Suprapubic skin (tissue), 4 donors: ENCODE data around the gene SOCS1. TPM values are rescaled to one million over a fixed set of nuclear protein-coding genes. Genes with fewer than 3 reads are reported as not detected.

Source experiments
- DNase-seq, 2 donors: peaks; one replicate each; pipeline ENCODE4 v3.0.0-alpha.2; 2019; ENCODE audit warnings: low spot score in 2 of 2
- H3K27ac ChIP-seq: fragments of 200-600 bp; sonication (generic); one replicate; pipeline ENCODE4 v1.5.1; 2019
- H3K27me3 ChIP-seq: fragments of 200-600 bp; sonication (generic); one replicate; pipeline ENCODE4 v1.5.1; 2019
- H3K36me3 ChIP-seq: fragments of 200-600 bp; sonication (generic); one replicate; pipeline ENCODE4 v1.5.1; 2019
- H3K4me1 ChIP-seq: fragments of 200-600 bp; sonication (generic); one replicate; pipeline ENCODE4 v1.5.1; 2019
- H3K4me3 ChIP-seq: fragments of 200-600 bp; sonication (generic); one replicate; pipeline ENCODE4 v1.5.1; 2019; ENCODE audit warnings: mild to moderate bottlenecking
- H3K9me3 ChIP-seq: fragments of 200-600 bp; sonication (generic); one replicate; pipeline ENCODE4 v1.5.1; 2019
- EP300 ChIP-seq: sonication (generic); formaldehyde crosslinking; IDR thresholded peaks from one replicate; pipeline ENCODE4 v1.6.1; 2017; ENCODE audit warnings: antibody characterized with exemption
- POLR2A ChIP-seq, 2 donors: fragments of 450-650 bp; IDR thresholded peaks; one replicate each; pipeline ENCODE4 v1.6.1; 2017; ENCODE audit warnings: antibody characterized with exemption in 2 of 2, mild to moderate bottlenecking in 2 of 2, moderate library complexity in 2 of 2
- POLR2AphosphoS5 ChIP-seq, 3 donors: sonication (generic); formaldehyde crosslinking; IDR thresholded peaks; one replicate each; pipeline ENCODE4 v1.6.1; 2017; ENCODE audit warnings: antibody characterized with exemption in 3 of 3
- WGBS: methylation state at CpG from one replicate; pipeline ENCODE4 v1.1.5; 2018; 5-methylcytosine and 5-hydroxymethylcytosine counted together
- total RNA-seq, 4 donors: library from RNA; depleted of rRNA; stranded (reverse); fragments of >200 nt; gene quantifications; one replicate each; pipeline ENCODE4 v1.1.0, GENCODE V29; 2016
- TF ChIP-seq, protein P1 (sequence below), 2 donors: fragments of 200-600 bp in 1 of 2; fragments of 450-650 bp in 1 of 2; sonication (generic) in 1 of 2; IDR thresholded peaks; one replicate each; pipeline ENCODE4 v1.5.1; 2016 to 2019; ENCODE audit warnings: antibody characterized with exemption in 2 of 2, mild to moderate bottlenecking in 1 of 2, moderate library complexity in 1 of 2

SOCS1 gene
- total RNA-seq, 4 donors from 2014 or later, result 3.9 to 15.4 (median 7.5) TPM

DNA sequence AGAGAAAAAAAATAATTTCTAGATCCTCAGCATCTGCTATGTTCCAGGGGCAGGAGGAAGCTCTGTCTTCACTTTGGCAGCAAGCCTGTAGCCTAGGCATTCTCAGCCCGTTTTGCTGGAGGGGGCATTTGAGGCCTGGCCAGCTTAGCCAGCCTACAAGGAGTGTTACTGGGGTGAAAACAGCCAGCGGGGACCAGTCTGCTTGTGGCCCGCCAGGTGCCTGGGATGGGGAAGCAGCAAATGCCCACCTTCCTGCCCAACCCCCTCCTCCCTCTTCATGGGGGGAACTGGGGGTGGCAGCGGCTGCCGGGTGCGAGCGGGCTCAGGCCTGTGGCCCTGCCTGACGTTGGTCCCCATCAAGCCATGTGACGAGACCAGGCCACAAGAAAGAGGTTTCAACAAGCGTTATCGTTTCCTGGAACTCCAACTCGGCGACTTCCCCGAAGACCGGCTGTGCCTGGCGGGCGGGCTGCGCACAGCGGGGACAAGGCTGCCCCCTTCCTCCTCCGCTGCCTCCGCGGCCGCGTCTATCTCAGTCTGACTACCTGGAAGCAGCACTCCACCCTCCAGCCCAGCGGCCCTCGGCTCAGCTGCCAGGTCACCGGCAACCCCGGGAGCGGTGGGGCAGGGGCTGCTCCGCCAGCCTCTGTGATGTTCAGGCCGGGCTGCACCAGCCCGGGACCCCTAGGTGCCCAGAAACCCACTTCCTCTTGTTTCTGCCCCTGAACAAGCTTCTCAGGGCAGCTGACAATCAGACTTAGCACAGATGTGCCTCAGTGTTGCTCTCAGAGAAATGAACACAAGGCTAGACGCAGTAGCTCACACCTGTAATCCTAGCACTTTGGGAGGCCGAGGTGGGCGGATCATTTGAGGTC, 22.9 kb downstream of the SOCS1 start:
- TF ChIP-seq POLR2AphosphoS5 (IDR thresholded peaks at IDR 0.05), result no peak
- no peak for TF ChIP-seq POLR2A (IDR thresholded peaks at IDR 0.05)
- no peak for TF ChIP-seq EP300
- TF ChIP-seq, protein P1, sequence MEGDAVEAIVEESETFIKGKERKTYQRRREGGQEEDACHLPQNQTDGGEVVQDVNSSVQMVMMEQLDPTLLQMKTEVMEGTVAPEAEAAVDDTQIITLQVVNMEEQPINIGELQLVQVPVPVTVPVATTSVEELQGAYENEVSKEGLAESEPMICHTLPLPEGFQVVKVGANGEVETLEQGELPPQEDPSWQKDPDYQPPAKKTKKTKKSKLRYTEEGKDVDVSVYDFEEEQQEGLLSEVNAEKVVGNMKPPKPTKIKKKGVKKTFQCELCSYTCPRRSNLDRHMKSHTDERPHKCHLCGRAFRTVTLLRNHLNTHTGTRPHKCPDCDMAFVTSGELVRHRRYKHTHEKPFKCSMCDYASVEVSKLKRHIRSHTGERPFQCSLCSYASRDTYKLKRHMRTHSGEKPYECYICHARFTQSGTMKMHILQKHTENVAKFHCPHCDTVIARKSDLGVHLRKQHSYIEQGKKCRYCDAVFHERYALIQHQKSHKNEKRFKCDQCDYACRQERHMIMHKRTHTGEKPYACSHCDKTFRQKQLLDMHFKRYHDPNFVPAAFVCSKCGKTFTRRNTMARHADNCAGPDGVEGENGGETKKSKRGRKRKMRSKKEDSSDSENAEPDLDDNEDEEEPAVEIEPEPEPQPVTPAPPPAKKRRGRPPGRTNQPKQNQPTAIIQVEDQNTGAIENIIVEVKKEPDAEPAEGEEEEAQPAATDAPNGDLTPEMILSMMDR (IDR thresholded peaks at IDR 0.05), result no peak
- Histone ChIP-seq H3K4me1 (peaks cover 8% of the 10 kb centered on the region), H3K27me3 (no peaks in the 10 kb centered on the region), H3K27ac (no peak overlapping the region), H3K4me3 (no peak overlapping the region), H3K36me3 (no peaks in the 10 kb centered on the region), H3K9me3 (no peaks in the 10 kb centered on the region)
- DNase-seq, result no peak
- 78% methylated on average over 9 of the region's 35 CpGs for WGBS

DNA sequence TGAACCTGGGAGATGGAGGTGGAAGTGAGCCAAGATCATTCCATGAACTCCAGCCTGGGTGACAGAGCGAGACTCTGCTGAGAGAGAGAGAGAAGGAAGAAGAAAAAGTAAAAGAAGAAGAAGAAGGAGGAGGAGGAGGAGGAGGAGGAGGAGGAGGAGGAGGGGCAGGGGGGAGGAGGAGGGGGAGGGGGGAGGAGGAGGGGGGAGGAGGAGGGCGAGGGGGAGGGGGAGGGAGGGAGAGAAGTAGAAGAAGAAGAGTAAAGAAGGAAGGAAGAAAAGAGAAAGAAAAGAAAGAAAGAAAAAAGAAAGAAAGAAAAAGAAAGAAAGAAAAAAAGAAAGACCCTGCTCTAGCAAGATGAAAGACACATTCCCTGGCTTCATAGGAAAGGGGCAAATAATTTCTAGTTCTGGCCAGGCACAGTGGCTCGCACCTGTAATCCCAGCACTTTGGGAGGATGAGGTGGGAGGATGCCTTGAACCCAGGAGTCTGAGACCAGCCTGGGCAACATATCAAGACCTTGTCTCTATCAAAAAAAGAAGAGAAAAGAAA, 23.6 kb downstream of the SOCS1 start:
- DNase-seq, result no peak
- no peaks in the 10 kb centered on the region for H3K9me3 ChIP-seq
- H3K36me3 ChIP-seq, result no peaks in the 10 kb centered on the region
- H3K4me3 ChIP-seq, result no peak overlapping the region
- no peak overlapping the region for H3K27ac ChIP-seq
- WGBS, result 92% methylated on average over 2 of the region's 3 CpGs
- TF ChIP-seq, protein P1 (IDR thresholded peaks at IDR 0.05), result no peak
- TF ChIP-seq EP300 (no peak), POLR2AphosphoS5 (IDR thresholded peaks at IDR 0.05) (no peak), POLR2A (IDR thresholded peaks at IDR 0.05) (no peak)
- H3K4me1 ChIP-seq, result peaks cover 8% of the 10 kb centered on the region
- no peaks in the 10 kb centered on the region for H3K27me3 ChIP-seq

DNA sequence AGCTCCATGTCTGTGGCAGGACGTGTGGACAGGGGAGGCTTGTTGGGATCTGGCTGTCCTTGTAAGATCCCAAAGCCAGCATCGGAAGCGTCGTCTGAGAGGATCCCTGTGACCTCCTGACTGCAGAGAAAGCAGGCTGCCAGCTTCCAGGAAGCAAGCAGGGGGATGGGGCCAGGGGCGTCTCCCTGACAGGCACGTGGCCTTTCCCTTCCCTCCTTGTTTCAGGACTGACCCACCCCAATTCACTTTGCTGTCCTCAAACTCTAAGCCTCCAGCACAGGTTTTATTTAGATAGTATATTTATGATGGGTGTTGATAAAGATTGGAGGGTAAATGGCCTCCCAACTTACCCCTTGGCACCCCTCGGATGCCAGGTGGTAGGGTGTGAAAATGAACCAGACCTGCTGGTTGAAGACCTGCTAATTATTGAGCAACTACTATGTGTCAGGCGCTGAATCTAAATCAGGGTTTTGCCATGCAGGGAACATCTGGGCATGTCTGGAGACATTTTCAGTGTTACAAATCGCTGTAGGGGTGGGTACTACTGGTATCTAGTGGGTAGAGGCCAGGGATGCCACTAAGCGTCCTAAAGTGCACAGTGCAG, 24.5 kb downstream of the SOCS1 start:
- Histone ChIP-seq H3K4me1 (peaks cover 8% of the 10 kb centered on the region), H3K9me3 (no peaks in the 10 kb centered on the region), H3K27me3 (no peaks in the 10 kb centered on the region), H3K36me3 (no peaks in the 10 kb centered on the region), H3K27ac (no peak overlapping the region), H3K4me3 (no peak overlapping the region)
- 85% methylated on average over 10 of the region's 10 CpGs for WGBS
- DNase-seq, result no peak
- no peak for TF ChIP-seq POLR2AphosphoS5 (IDR thresholded peaks at IDR 0.05)
- TF ChIP-seq, protein P1 (IDR thresholded peaks at IDR 0.05), result no peak
- no peak for TF ChIP-seq EP300
- no peak for TF ChIP-seq POLR2A (IDR thresholded peaks at IDR 0.05)

DNA sequence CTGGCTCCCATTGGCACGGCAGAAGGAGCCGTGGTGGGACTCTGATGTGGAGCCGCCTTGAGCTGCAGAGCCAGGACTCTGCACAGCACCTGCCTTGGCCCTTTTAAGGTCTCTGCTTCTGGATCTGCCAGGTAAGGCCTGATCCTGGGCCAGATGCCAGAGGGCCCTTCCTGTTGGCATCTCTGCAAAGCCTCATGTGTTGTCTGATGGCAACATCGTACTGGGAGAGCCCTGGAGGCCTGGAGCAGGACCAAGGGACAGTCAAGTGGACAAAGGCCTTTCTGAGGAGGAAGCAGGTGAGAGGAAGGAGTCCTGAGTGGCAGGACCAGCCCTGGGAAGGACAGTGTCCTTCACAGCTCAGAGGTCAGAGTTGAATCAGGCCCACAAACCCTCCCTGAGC, 26.1 kb downstream of the SOCS1 start:
- Histone ChIP-seq H3K36me3 (no peaks in the 10 kb centered on the region), H3K27ac (no peak overlapping the region), H3K9me3 (no peaks in the 10 kb centered on the region), H3K27me3 (no peaks in the 10 kb centered on the region), H3K4me3 (no peak overlapping the region), H3K4me1 (peaks cover 17% of the 10 kb centered on the region)
- TF ChIP-seq POLR2A (IDR thresholded peaks at IDR 0.05), result no peak
- no peak for TF ChIP-seq EP300
- TF ChIP-seq POLR2AphosphoS5 (IDR thresholded peaks at IDR 0.05), result no peak
- TF ChIP-seq, protein P1 (IDR thresholded peaks at IDR 0.05), result no peak
- 76% methylated on average over 3 of the region's 4 CpGs for WGBS
- no peak for DNase-seq

DNA sequence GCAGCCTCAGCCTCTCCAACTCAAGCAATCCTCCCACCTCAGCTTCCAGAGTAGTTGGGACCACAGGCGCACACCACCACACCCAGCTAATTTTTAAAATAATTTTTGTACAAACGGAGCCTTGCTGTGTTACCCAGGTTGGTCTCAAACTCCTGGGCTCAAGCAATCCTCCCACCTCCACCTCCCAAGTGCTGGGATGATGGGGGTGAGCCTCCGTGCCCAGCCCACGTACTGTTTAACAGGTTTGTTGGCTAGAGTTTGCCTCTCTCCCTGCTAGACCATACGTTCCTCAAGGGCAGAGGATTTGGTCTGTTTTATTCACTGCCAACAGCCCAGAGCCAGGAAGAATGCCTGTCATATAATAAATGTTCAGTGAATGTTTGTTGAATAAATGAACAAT, 26.6 kb downstream of the SOCS1 start:
- H3K9me3 ChIP-seq, result no peaks in the 10 kb centered on the region
- peaks cover 21% of the 10 kb centered on the region for H3K4me1 ChIP-seq
- H3K27ac ChIP-seq, result no peak overlapping the region
- H3K4me3 ChIP-seq, result no peak overlapping the region
- no peaks in the 10 kb centered on the region for H3K36me3 ChIP-seq
- 62% methylated on average over 5 of the region's 5 CpGs for WGBS
- TF ChIP-seq POLR2AphosphoS5 (IDR thresholded peaks at IDR 0.05), result no peak
- DNase-seq, result no peak
- no peaks in the 10 kb centered on the region for H3K27me3 ChIP-seq
